DOHH2 (cell line): ENCODE data around the gene ECSIT.

ENCODE experiments used
- H3F3A ChIP-seq: fragments of 200-600 bp; sonication (generic), shearing (Covaris generic); 2 replicates; pipeline ENCODE4 v1.6.0; 2016; ENCODE audit warnings: antibody characterized with exemption, mild to moderate bottlenecking; ENCODE audit not compliant: control insufficient read depth, insufficient read depth
- H3K27ac ChIP-seq: fragments of 200-600 bp; sonication (generic); 2 replicates; pipeline ENCODE4 v1.5.1; 2014; ENCODE audit warnings: low read depth, mild to moderate bottlenecking, low read length, moderate library complexity
- H3K27me3 ChIP-seq: fragments of 200-600 bp; sonication (generic); 2 replicates; pipeline ENCODE4 v1.6.1; 2014; ENCODE audit warnings: mild to moderate bottlenecking, low read length, mixed read lengths; ENCODE audit not compliant: control insufficient read depth
- H3K36me3 ChIP-seq: fragments of 200-600 bp; sonication (generic); 2 replicates; pipeline ENCODE4 v1.6.1; 2014; ENCODE audit warnings: mild to moderate bottlenecking, low read length, moderate library complexity, mixed read lengths; ENCODE audit not compliant: control insufficient read depth
- H3K4me1 ChIP-seq: fragments of 200-600 bp; sonication (generic); 2 replicates; pipeline ENCODE4 v1.6.1; 2014; ENCODE audit warnings: mild to moderate bottlenecking, low read length, mixed read lengths; ENCODE audit not compliant: control insufficient read depth
- H3K4me2 ChIP-seq: fragments of 200-600 bp; sonication (generic); 2 replicates; pipeline ENCODE4 v1.6.0; 2014; ENCODE audit warnings: mild to moderate bottlenecking, low read length, moderate library complexity
- H3K4me3 ChIP-seq: fragments of 200-600 bp; sonication (generic); 2 replicates; pipeline ENCODE4 v1.5.1; 2014; ENCODE audit warnings: mild to moderate bottlenecking, low read length, mixed read lengths
- H3K79me2 ChIP-seq: fragments of 200-600 bp; sonication (generic); 2 replicates; pipeline ENCODE4 v1.6.1; 2014; ENCODE audit warnings: mild to moderate bottlenecking, low read length, mixed read lengths; ENCODE audit not compliant: control insufficient read depth
- H3K9me2 ChIP-seq: fragments of 200-600 bp; sonication (generic); replicated peaks from 2 replicates; pipeline ENCODE4 v1.6.1; 2014; ENCODE audit warnings: mild to moderate bottlenecking, low read length, mixed read lengths; ENCODE audit not compliant: control insufficient read depth
- H3K9me3 ChIP-seq: fragments of 200-600 bp; sonication (generic); 2 replicates; pipeline ENCODE4 v1.6.1; 2014; ENCODE audit warnings: antibody characterized with exemption, low read length, mixed read lengths; ENCODE audit not compliant: control insufficient read depth, insufficient read depth
- H4K20me1 ChIP-seq: fragments of 200-600 bp; sonication (generic); 2 replicates; pipeline ENCODE4 v1.6.0; 2014; ENCODE audit warnings: low read depth, mild to moderate bottlenecking, antibody characterized with exemption, low read length, moderate library complexity; ENCODE audit not compliant: control insufficient read depth, insufficient read depth
- EZH2phosphoT487 ChIP-seq: fragments of 200-600 bp; sonication (generic); IDR thresholded peaks from 2 replicates; pipeline ENCODE4 v1.6.1; 2017; ENCODE audit warnings: borderline replicate concordance, mild to moderate bottlenecking, antibody characterized with exemption, low read length, moderate library complexity, mixed read lengths
- TF ChIP-seq, protein P1 (sequence below): fragments of 200-600 bp; sonication (generic); IDR thresholded peaks from one replicate; pipeline ENCODE4 v1.5.1; 2014; ENCODE audit warnings: antibody characterized with exemption, mild to moderate bottlenecking, low read depth, low read length; ENCODE audit not compliant: poor library complexity, severe bottlenecking

ECSIT gene

GRCh38 chr19:11560404-11561051, 31.6 kb upstream of the ECSIT start:
- Histone ChIP-seq H3F3A (peaks cover 19% of the 10 kb centered on the region), H3K36me3 (peaks cover 14% of the 10 kb centered on the region), H3K9me2 (no peaks in the 10 kb centered on the region), H3K79me2 (peaks cover 67% of the 10 kb centered on the region), H3K27me3 (no peaks in the 10 kb centered on the region), H3K4me1 (peaks cover 64% of the 10 kb centered on the region), H3K27ac (peak overlapping the region; percentile 63), H3K9me3 (no peaks in the 10 kb centered on the region), H3K4me2 (peak overlapping the region; percentile 87), H4K20me1 (peaks cover 7% of the 10 kb centered on the region), H3K4me3 (peak overlapping the region; percentile 87)
- TF ChIP-seq EZH2phosphoT487: no peak
- TF ChIP-seq, protein P1, sequence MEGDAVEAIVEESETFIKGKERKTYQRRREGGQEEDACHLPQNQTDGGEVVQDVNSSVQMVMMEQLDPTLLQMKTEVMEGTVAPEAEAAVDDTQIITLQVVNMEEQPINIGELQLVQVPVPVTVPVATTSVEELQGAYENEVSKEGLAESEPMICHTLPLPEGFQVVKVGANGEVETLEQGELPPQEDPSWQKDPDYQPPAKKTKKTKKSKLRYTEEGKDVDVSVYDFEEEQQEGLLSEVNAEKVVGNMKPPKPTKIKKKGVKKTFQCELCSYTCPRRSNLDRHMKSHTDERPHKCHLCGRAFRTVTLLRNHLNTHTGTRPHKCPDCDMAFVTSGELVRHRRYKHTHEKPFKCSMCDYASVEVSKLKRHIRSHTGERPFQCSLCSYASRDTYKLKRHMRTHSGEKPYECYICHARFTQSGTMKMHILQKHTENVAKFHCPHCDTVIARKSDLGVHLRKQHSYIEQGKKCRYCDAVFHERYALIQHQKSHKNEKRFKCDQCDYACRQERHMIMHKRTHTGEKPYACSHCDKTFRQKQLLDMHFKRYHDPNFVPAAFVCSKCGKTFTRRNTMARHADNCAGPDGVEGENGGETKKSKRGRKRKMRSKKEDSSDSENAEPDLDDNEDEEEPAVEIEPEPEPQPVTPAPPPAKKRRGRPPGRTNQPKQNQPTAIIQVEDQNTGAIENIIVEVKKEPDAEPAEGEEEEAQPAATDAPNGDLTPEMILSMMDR: peak; percentile 93

DNA sequence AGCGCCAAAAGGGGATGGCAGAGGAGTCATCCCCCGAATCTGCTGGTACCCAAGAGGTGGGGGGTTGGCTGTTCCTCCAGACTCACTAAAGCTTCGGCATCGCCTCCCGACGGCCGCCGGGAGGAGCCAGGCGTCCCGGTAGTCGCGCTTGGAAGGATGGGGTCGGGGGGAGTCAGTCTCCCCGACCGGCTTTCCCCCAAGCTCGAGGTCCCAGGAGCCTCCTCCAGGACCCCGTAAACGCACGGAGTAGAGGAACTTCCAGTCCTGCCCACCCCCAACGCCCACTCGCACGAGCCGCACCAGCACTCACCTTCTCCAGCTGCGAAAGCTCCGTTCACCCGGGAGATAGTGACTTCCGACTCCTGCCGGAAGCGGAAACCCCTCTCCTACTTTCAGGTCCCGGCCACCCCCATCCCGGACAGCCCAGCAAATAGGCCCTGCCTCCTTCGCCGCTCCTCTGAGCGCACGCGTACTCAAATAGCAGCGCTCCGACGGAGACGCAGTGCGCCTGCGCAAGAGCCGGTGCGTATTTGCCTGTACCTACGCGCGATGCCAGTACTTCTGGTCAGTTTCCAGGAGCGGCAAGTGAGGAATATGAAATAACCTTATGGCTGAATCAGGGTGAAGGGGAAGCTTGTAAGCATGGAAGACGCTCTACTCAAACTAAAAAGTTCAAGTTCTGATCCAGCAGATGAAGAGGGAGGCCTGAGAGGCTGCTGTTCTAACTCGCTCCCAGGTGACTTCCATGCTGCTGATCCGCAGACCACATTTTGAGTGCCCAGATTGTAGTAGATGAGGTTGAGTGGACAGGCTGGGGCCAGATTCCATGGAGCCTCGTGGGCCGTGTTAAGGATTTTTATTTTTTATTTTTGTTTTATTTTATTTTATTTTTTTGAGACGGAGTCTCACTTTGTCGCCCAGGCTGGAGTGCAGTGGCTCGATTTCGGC, 30.2 kb upstream of the ECSIT start, which contains the start of gene ELOF1:
Gene ELOF1 (minus strand): TSS at position 350 of the 948 bp plus-strand sequence. CDS start 4,883 bp downstream, outside the sequence.
- TF ChIP-seq EZH2phosphoT487: no peak
- TF ChIP-seq, protein P1: peak; percentile 27
- Histone ChIP-seq H3K4me2 (peak within 1 kb of the TSS; percentile 87), H4K20me1 (peaks cover 7% of the 10 kb centered on the region), H3K4me3 (peak within 1 kb of the TSS; percentile 87), H3F3A (peaks cover 9% of the 10 kb centered on the region), H3K4me1 (peaks cover 55% of the 10 kb centered on the region), H3K9me2 (no peaks in the 10 kb centered on the region), H3K36me3 (peaks cover 21% of the 10 kb centered on the region), H3K27ac (peak within 1 kb of the TSS; percentile 63), H3K27me3 (no peaks in the 10 kb centered on the region), H3K9me3 (no peaks in the 10 kb centered on the region), H3K79me2 (peaks cover 69% of the 10 kb centered on the region)

DNA sequence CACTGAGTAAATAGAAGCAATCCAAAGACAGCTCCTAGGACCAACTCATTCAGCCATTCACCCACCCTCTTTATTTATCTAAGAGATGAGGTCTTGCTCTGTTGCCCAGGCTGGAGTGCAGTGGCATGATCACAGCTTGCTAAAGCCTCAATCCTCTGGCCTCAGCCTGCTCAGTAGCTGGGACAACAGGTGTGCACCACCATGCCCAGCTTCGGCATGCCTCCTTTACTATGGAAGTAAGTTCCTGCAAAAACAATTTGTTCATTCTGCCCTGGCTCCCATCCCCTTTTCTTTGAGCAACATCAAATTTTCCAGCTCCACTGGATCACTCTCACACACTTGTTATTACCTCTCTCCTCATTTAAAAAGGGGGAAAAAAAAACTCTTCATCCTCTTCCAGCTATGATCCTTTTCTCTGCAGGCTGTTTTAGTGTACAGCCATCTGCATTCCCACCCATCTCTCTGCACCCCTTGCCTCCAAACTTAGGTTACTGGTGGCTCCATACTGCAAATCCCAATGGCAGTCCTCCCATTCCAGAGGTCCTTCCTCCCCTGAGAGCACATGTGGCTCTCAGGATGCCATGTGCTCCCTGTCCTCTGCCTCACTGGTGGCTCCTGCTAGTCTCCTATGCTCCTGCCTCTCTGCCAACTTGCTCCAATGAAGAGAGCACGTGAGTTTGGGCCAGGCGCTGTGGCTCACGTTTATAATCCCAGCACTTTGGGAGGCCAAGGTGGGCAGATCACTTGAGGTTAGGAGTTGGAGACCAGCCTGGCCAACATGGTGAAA, 27.9 kb upstream of the ECSIT start:
- Histone ChIP-seq H3K79me2 (peaks cover 57% of the 10 kb centered on the region), H3K9me3 (no peaks in the 10 kb centered on the region), H4K20me1 (peaks cover 7% of the 10 kb centered on the region), H3F3A (peaks cover 9% of the 10 kb centered on the region), H3K4me1 (peaks cover 55% of the 10 kb centered on the region), H3K9me2 (no peaks in the 10 kb centered on the region), H3K4me3 (no peak overlapping the region), H3K27me3 (no peaks in the 10 kb centered on the region), H3K36me3 (peaks cover 40% of the 10 kb centered on the region), H3K4me2 (no peak overlapping the region), H3K27ac (no peak overlapping the region)
- TF ChIP-seq, protein P1: no peak
- TF ChIP-seq EZH2phosphoT487: no peak
